WTC11 (cell line): Measurements from ENCODE around the gene SNHG17. TPM values are rescaled to one million over a fixed set of nuclear protein-coding genes. Genes with fewer than 3 reads are reported as not detected.

Source experiments
- ATAC-seq: fragments of 200-7000 bp; cut with Tn5 transposase; 2 replicates; pipeline ENCODE4 v1.10.0; 2021; ENCODE audit warnings: mild to moderate bottlenecking, moderate library complexity
- CTCF ChIA-PET: fragments of 300-600 bp; sonication (Branson Sonifier 250); formaldehyde crosslinking; loops from one replicate; lab custom pipeline; 2021; ENCODE audit warnings: antibody characterized with exemption; lab: Charles Lee
- POLR2A ChIA-PET: fragments of 350-600 bp; sonication (Branson Sonifier 250); formaldehyde crosslinking; loops from one replicate; lab custom pipeline; 2021; ENCODE audit warnings: antibody characterized with exemption; lab: Charles Lee
- DNase-seq: peaks from one replicate; pipeline ENCODE4 v3.0.0; 2021; ENCODE audit warnings: low spot score
- H3K27ac Mint-ChIP-seq: 2 replicates; pipeline ENCODE4 v1.8.0; 2021; ENCODE audit warnings: mixed read lengths
- H3K27me3 Mint-ChIP-seq: 2 replicates; pipeline ENCODE4 v1.8.0; 2021; ENCODE audit warnings: low read depth, mild to moderate bottlenecking, moderate library complexity, mixed read lengths
- H3K36me3 Mint-ChIP-seq: 2 replicates; pipeline ENCODE4 v1.8.0; 2021; ENCODE audit warnings: mixed read lengths
- H3K4me1 Mint-ChIP-seq: 2 replicates; pipeline ENCODE4 v1.8.0; 2022; ENCODE audit warnings: mixed read lengths
- H3K4me3 Mint-ChIP-seq: 2 replicates; pipeline ENCODE4 v1.8.0; 2021; ENCODE audit warnings: mild to moderate bottlenecking, moderate library complexity, mixed read lengths
- H3K9me3 Mint-ChIP-seq: 2 replicates; pipeline ENCODE4 v1.8.0; 2021; ENCODE audit warnings: mixed read lengths
- AFF4 ChIP-seq: sonication (generic); formaldehyde crosslinking; IDR thresholded peaks from 2 replicates; pipeline ENCODE4 v1.8.1; 2023; ENCODE audit warnings: mild to moderate bottlenecking, missing genetic modification reagents, borderline replicate concordance
- ATF3 ChIP-seq: sonication (generic); formaldehyde crosslinking; conservative IDR thresholded peaks from 2 replicates; pipeline ENCODE4 v1.8.1; 2022; ENCODE audit warnings: mild to moderate bottlenecking, missing genetic modification reagents
- E2F1 ChIP-seq: sonication (generic); formaldehyde crosslinking; IDR thresholded peaks from 2 replicates; pipeline ENCODE4 v1.8.0; 2022; ENCODE audit warnings: mild to moderate bottlenecking, missing genetic modification reagents
- E2F4 ChIP-seq: sonication (generic); formaldehyde crosslinking; IDR thresholded peaks from 2 replicates; pipeline ENCODE4 v1.8.1; 2022; ENCODE audit warnings: low read depth, mild to moderate bottlenecking, moderate library complexity, missing genetic modification reagents, borderline replicate concordance
- FOXJ3 ChIP-seq: sonication (generic); formaldehyde crosslinking; IDR thresholded peaks from 2 replicates; pipeline ENCODE4 v1.9.0; 2021; ENCODE audit warnings: missing genetic modification reagents, mild to moderate bottlenecking, borderline replicate concordance
- FOXK1 ChIP-seq: sonication (generic); formaldehyde crosslinking; IDR thresholded peaks from 2 replicates; pipeline ENCODE4 v1.8.0; 2022; ENCODE audit warnings: mild to moderate bottlenecking, moderate library complexity, missing genetic modification reagents
- FOXP4 ChIP-seq: sonication (generic); formaldehyde crosslinking; IDR thresholded peaks from 2 replicates; pipeline ENCODE4 v1.8.0; 2022; ENCODE audit warnings: mild to moderate bottlenecking, missing genetic modification reagents
- HMGA2 ChIP-seq: fragments of 250-450 bp; sonication (Bioruptor Pico); IDR thresholded peaks from 2 replicates; pipeline ENCODE4 v1.4.0; 2021; ENCODE audit warnings: mild to moderate bottlenecking, moderate library complexity
- NFYB ChIP-seq: sonication (generic); formaldehyde crosslinking; conservative IDR thresholded peaks from 2 replicates; pipeline ENCODE4 v1.8.0; 2022; ENCODE audit warnings: low read depth, missing genetic modification reagents
- SMAD3 ChIP-seq: sonication (generic); formaldehyde crosslinking; IDR thresholded peaks from 2 replicates; pipeline ENCODE4 v1.8.0; 2022; ENCODE audit warnings: missing genetic modification reagents, mild to moderate bottlenecking, borderline replicate concordance
- SP1 ChIP-seq: sonication (generic); formaldehyde crosslinking; conservative IDR thresholded peaks from 2 replicates; pipeline ENCODE4 v1.8.1; 2022; ENCODE audit warnings: missing genetic modification reagents
- USF1 ChIP-seq: sonication (generic); formaldehyde crosslinking; IDR thresholded peaks from 2 replicates; pipeline ENCODE4 v1.8.0; 2022; ENCODE audit warnings: mild to moderate bottlenecking, missing genetic modification reagents
- ZNF281 ChIP-seq: sonication (generic); formaldehyde crosslinking; IDR thresholded peaks from 2 replicates; pipeline ENCODE4 v1.8.0; 2023; ENCODE audit warnings: mild to moderate bottlenecking, missing genetic modification reagents
- ZNF512 ChIP-seq: sonication (generic); formaldehyde crosslinking; IDR thresholded peaks from 2 replicates; pipeline ENCODE4 v1.8.1; 2022; ENCODE audit warnings: missing genetic modification reagents, borderline replicate concordance
- ZNF671 ChIP-seq: fragments of 250-450 bp; sonication (Bioruptor Pico); IDR thresholded peaks from 2 replicates; pipeline ENCODE4 v1.8.0; 2021; ENCODE audit warnings: mild to moderate bottlenecking
- total RNA-seq: library from RNA; stranded (reverse); gene quantifications from 3 replicates; pipeline ENCODE4 v1.2.3, GENCODE V29; 2021

The SNHG17 gene
- total RNA-seq, 1 experiment from 2014 or later, result 71.6 TPM

GRCh38 chr20:38471245-38471644 lies 36.1 kb upstream of the SNHG17 start:
- H3K27me3 Mint-ChIP-seq, result no peaks in the 10 kb centered on the region; the same call in 1 of the 2 replicates

More at GRCh38 chr20:38471245-38471644, 36.1 kb upstream of the SNHG17 start:
- no peak for DNase-seq
- Mint-ChIP-seq H3K27ac (peak overlapping the region; percentile 99), H3K4me1 (peaks cover 20% of the 10 kb centered on the region), H3K36me3 (no peaks in the 10 kb centered on the region), H3K4me3 (no peak overlapping the region), H3K9me3 (no peaks in the 10 kb centered on the region)
- ATAC-seq, result no peak
- TF ChIP-seq ZNF512 (no peak), E2F4 (CRISPR knock-in tag) (no peak), ZNF671 (CRISPR knock-in tag) (no peak), ATF3 (no peak), FOXJ3 (no peak), SP1 (no peak), E2F1 (CRISPR knock-in tag) (no peak), FOXK1 (CRISPR knock-in tag) (no peak), NFYB (CRISPR knock-in tag) (no peak), SMAD3 (CRISPR knock-in tag) (no peak), FOXP4 (CRISPR knock-in tag) (no peak), HMGA2 (CRISPR knock-in tag) (no peak), ZNF281 (CRISPR knock-in tag) (no peak), AFF4 (CRISPR knock-in tag) (no peak), USF1 (CRISPR knock-in tag) (no peak)
- CTCF ChIA-PET, result interaction anchor here (0.9 to 4.0 kb wide), 5 partner anchors 24 to 455 kb away, joined by 3 to 38 read pairs (median 21); partner anchors contain the start of genes FAM83D and SNHG17
- POLR2A ChIA-PET, result no interaction called here
